ENCODE data around the gene TXNDC12. TPM values are rescaled to one million over a fixed set of nuclear protein-coding genes. Genes with fewer than 3 reads are reported as not detected.
A peak's percentile ranks its signal among the peaks of the same experiment; 100 is the strongest.
"Not testable (repeated sequence)": the region's sequence is repeated elsewhere in the genome, so short reads cannot be mapped to it uniquely, and the experiment has no call there.

Gene TXNDC12
- total and polyA plus RNA-seq, 2 donors, result 27.2 to 43.9 TPM

DNA sequence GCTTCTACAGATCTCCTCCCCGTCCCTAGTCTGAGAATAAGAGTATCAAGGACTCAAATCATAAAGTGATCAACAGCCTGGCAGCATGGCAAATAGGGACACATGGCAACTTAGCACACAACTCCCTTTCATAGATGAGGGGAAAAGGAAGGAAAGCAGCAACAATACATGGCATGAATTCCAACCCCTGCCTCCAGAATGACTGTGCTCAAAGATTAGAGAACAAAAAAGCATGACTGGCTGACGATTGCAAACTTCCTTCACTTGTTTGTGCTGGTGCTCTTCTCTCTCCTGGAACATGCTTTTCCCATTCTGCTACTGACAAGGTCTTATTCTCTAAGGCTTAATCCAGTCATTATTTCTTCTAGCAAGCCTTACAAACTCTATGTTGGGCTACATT is 32.9 kb downstream of the TXNDC12 start:
- no peak overlapping the region for H3K27ac ChIP-seq (ENCODE audit: low read depth in 1 of 2, low read length in 1 of 2)
- no peak for DNase-seq (ENCODE audit: low read depth in 6 of 9, low spot score in 9 of 9)
- 98% methylated on average over 2 of the region's 2 CpGs for WGBS
- peaks cover 33 to 57% of the 10 kb centered on the region in 2 donors for H3K36me3 ChIP-seq (ENCODE audit: control insufficient read depth in 2 of 2, insufficient read depth in 2 of 2, low read length in 1 of 2)
- no peaks in the 10 kb centered on the region for H3K4me1 ChIP-seq (ENCODE audit: control insufficient read depth in 2 of 2, insufficient read depth in 2 of 2, low read length in 2 of 2)
- H3K27me3 ChIP-seq (ENCODE audit: control insufficient read depth in 2 of 2, insufficient read depth in 1 of 2, low read length in 1 of 2), result no peaks in the 10 kb centered on the region
- H3K4me3 ChIP-seq (ENCODE audit: low read length in 2 of 2), result no peak overlapping the region
- no peaks in the 10 kb centered on the region for H3K9me3 ChIP-seq (ENCODE audit: control insufficient read depth in 2 of 2, insufficient read depth in 1 of 2, low read length in 1 of 2)

DNA sequence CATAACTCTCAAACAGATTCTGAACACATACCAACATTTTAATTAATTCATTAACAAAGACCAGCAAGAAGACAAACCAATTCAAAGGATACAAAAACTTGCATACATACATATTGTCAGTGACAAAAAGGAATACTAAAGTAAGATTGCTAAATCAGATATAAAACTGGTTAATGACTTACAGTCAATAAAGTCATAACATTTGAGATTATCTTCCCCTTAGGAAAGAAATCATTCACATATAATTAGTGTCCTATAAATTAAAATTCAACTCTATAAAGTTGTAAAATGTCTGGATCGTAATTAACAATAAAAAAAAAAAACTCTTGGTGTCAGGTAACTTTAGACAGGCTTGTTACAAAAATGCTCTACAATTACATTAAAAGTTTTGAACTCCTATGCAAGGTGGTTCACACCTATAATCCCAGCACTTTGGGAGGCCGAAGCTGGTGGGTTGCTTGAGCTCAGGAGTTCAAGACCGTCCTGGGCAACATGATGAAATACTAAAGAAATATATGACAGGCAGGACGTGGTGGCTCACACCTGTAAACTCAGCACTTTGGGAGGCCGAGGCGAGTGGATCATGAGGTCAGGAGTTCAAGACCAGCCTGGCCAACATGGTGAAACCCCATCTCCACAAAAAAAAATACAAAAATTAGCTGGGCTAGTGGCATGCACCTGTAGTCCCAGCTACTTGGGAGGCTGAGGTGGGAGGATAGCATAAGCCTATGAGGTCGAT is 46.8 kb downstream of the TXNDC12 start:
- Histone ChIP-seq H3K36me3 (ENCODE audit: control insufficient read depth in 2 of 2, insufficient read depth in 2 of 2, low read length in 1 of 2) (no peaks in the 10 kb centered on the region), H3K9me3 (ENCODE audit: control insufficient read depth in 2 of 2, insufficient read depth in 1 of 2, low read length in 1 of 2) (no peaks in the 10 kb centered on the region), H3K27me3 (ENCODE audit: control insufficient read depth in 2 of 2, insufficient read depth in 1 of 2, low read length in 1 of 2) (peaks cover 6 to 19% of the 10 kb centered on the region in 2 donors), H3K4me1 (ENCODE audit: control insufficient read depth in 2 of 2, insufficient read depth in 2 of 2, low read length in 2 of 2) (no peaks in the 10 kb centered on the region), H3K27ac (ENCODE audit: low read depth in 1 of 2, low read length in 1 of 2) (no peak overlapping the region), H3K4me3 (ENCODE audit: low read length in 2 of 2) (no peak overlapping the region)
- 97% methylated on average over 7 of the region's 7 CpGs for WGBS
- no peak for DNase-seq (ENCODE audit: low read depth in 6 of 9, low spot score in 9 of 9)

DNA sequence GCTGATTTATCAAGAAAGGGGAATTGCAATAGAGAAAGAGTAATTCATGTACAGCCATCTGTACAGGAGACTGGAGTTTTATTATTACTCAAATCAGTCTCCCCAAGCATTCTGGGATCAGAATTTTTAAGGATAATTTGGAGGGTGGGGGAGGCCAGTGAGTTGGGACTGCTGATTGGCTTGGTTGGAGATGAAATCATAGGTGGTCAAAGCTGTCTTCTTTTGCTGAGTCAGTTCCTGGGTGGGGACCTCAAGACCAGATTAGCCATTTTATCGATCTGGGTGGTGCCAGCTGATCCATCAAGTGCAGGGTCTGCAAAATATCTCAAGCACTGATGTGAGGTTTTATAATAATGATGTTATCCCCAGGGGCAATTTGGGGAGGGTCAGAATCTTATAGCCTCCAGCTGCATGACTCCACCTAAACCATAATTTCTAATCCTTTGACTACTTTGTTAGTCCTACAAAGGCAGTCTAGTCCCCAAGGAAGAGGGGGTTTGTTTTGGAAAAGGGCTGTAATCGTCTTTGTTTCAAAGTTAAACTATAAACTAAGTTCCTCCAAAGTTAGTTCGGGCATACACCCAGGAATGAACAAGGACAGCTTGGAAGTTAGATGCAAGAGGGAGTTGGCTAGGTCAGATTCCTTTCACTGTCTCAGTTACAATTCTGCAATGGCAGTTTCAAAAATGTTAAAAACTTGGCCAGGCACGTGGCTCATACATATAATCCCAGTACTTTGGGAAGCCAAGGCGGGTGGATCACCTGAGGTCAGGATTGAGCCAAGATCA is 47.6 kb downstream of the TXNDC12 start:
- H3K4me1 ChIP-seq (ENCODE audit: control insufficient read depth in 2 of 2, insufficient read depth in 2 of 2, low read length in 2 of 2), result no peaks in the 10 kb centered on the region
- H3K36me3 ChIP-seq (ENCODE audit: control insufficient read depth in 2 of 2, insufficient read depth in 2 of 2, low read length in 1 of 2), result no peaks in the 10 kb centered on the region
- no peak for DNase-seq (ENCODE audit: low read depth in 6 of 9, low spot score in 9 of 9)
- no peak overlapping the region for H3K4me3 ChIP-seq (ENCODE audit: low read length in 2 of 2)
- WGBS, result 74% methylated on average over 5 of the region's 5 CpGs
- H3K27ac ChIP-seq (ENCODE audit: low read depth in 1 of 2, low read length in 1 of 2), result no peak overlapping the region
- no peaks in the 10 kb centered on the region for H3K9me3 ChIP-seq (ENCODE audit: control insufficient read depth in 2 of 2, insufficient read depth in 1 of 2, low read length in 1 of 2)
- peaks cover 8 to 19% of the 10 kb centered on the region in 2 donors for H3K27me3 ChIP-seq (ENCODE audit: control insufficient read depth in 2 of 2, insufficient read depth in 1 of 2, low read length in 1 of 2)

DNA sequence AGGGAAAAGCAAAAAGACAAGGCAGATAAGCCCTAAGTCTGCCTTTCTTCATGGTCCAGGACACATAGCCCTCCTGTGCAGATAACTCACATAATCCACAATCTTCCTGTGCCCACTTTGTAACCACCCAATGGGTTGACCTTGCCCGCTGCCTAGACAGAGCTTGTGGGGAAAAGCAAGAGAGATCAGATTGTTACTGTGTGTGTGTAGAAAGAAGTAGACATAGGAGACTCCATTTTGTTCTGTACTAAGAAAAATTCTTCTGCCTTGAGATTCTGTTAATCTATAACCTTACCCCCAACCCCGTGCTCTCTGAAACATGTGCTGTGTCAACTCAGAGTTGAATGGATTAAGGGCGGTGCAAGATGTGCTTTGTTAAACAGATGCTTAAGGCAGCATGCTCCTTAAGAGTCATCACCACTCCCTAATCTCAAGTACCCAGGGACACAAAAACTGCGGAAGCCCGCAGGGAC is 48.9 kb downstream of the TXNDC12 start:
- 53% methylated on average over 4 of the region's 5 CpGs for WGBS
- peaks cover 8 to 19% of the 10 kb centered on the region in 2 donors for H3K27me3 ChIP-seq (ENCODE audit: control insufficient read depth in 2 of 2, insufficient read depth in 1 of 2, low read length in 1 of 2)
- not testable (repeated sequence) for DNase-seq (ENCODE audit: low read depth in 6 of 9, low spot score in 9 of 9); H3K36me3 ChIP-seq (ENCODE audit: control insufficient read depth in 2 of 2, insufficient read depth in 2 of 2, low read length in 1 of 2); H3K27ac ChIP-seq (ENCODE audit: low read depth in 1 of 2, low read length in 1 of 2); H3K4me1 ChIP-seq (ENCODE audit: control insufficient read depth in 2 of 2, insufficient read depth in 2 of 2, low read length in 2 of 2); H3K4me3 ChIP-seq (ENCODE audit: low read length in 2 of 2); H3K9me3 ChIP-seq (ENCODE audit: control insufficient read depth in 2 of 2, insufficient read depth in 1 of 2, low read length in 1 of 2)

DNA sequence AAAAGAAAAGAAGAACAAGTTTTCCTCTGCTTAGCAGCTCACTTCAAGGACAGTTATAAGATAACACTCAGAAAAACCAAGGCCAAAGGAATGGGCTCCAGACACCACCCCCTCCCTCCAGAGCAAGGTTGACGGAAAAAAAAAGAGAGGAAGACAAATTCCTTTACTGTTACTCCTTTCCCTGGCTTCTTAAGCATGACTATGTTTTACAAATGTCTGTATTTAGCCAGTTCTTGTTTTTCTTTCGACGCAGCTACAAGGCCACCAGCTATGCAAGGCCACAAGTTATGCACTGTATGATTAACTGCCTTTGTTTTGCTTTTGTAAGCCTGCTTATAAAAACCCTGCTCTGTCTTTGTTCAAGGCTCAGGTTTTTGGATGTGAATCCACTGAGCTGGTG is 49.4 kb downstream of the TXNDC12 start:
- H3K4me1 ChIP-seq (ENCODE audit: control insufficient read depth in 2 of 2, insufficient read depth in 2 of 2, low read length in 2 of 2); DNase-seq (ENCODE audit: low read depth in 6 of 9, low spot score in 9 of 9); H3K9me3 ChIP-seq (ENCODE audit: control insufficient read depth in 2 of 2, insufficient read depth in 1 of 2, low read length in 1 of 2); H3K27ac ChIP-seq (ENCODE audit: low read depth in 1 of 2, low read length in 1 of 2); H3K36me3 ChIP-seq (ENCODE audit: control insufficient read depth in 2 of 2, insufficient read depth in 2 of 2, low read length in 1 of 2); H3K4me3 ChIP-seq (ENCODE audit: low read length in 2 of 2): not testable (repeated sequence)
- WGBS, result 65% methylated on average over 3 of the region's 3 CpGs
- H3K27me3 ChIP-seq (ENCODE audit: control insufficient read depth in 2 of 2, insufficient read depth in 1 of 2, low read length in 1 of 2), result peaks cover 8 to 19% of the 10 kb centered on the region in 2 donors

DNA sequence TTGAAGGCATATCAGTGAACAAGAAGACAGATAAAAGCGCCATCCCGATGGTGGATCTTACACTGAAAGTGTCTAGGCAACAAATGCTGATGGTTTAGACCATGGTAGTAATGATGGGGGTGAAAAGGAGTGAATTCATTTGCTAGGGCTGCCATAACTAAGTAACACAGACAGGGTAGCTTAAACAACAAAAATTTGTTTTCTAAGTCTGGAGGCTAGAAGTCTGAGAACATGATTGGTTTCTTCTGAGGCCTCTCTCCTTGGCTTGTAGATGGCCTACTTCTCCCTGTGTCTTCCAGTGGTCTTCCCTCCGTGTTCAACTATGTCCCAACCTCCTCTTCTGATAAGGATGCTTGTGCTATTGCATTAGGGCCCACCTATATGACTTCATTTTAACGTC is 51.1 kb downstream of the TXNDC12 start:
- WGBS, result 83% methylated on average over 4 of the region's 4 CpGs
- no peaks in the 10 kb centered on the region for H3K4me1 ChIP-seq (ENCODE audit: control insufficient read depth in 2 of 2, insufficient read depth in 2 of 2, low read length in 2 of 2)

DNA sequence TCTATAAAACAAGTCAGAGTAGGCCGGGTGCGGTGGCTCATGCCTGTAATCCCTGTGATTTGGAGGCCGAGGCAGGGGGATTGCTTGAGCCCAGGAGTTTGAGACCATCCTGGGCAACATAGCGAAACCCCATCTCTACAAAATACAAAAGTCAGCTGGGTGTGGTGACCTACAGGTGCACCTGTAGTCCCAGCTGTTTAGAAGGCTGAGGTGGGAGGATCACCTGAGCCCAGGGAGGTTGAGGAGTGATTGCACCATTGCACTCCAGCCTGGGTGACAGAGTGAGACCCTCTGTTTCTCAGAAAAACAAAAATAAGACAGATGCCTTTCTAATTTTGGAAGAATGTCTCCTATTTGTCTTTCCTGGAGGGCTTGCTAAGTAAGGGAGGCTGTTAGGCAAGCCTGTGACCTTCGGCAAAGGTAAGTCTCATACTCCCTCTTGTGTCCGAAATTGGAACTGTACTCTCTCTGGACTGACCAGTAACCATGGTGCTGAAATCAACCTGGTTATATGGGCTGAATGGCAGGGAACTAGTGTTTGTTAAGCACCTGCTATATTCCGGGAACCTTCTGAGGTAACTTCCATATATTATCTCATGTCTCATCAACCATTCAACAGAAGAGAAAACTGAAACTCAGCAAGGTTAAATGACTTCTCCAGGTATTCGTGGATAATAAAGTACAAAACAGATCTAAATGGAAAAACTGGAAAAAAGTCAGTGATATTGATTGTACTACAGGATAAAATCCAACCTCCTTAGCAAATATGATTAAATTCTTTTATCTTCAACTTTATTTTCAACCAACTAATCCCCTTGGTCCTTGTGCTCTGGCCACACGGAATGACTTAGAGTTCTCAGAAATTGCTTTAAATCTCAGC is 52.7 kb downstream of the TXNDC12 start:
- Histone ChIP-seq H3K27me3 (ENCODE audit: control insufficient read depth in 2 of 2, insufficient read depth in 1 of 2, low read length in 1 of 2) (peaks cover 3 to 16% of the 10 kb centered on the region in 2 donors), H3K4me3 (ENCODE audit: low read length in 2 of 2) (no peak overlapping the region), H3K36me3 (ENCODE audit: control insufficient read depth in 2 of 2, insufficient read depth in 2 of 2, low read length in 1 of 2) (no peaks in the 10 kb centered on the region), H3K27ac (ENCODE audit: low read depth in 1 of 2, low read length in 1 of 2) (no peak overlapping the region), H3K4me1 (ENCODE audit: control insufficient read depth in 2 of 2, insufficient read depth in 2 of 2, low read length in 2 of 2) (no peaks in the 10 kb centered on the region), H3K9me3 (ENCODE audit: control insufficient read depth in 2 of 2, insufficient read depth in 1 of 2, low read length in 1 of 2) (no peaks in the 10 kb centered on the region)
- peak; percentile 33 to 87 (median 78) for DNase-seq (ENCODE audit: low read depth in 6 of 9, low spot score in 9 of 9)
- 61% methylated on average over 9 of the region's 9 CpGs for WGBS

More for the DNA sequence above, 51.1 kb downstream of the TXNDC12 start:
- Histone ChIP-seq H3K36me3 (ENCODE audit: control insufficient read depth in 2 of 2, insufficient read depth in 2 of 2, low read length in 1 of 2) (no peaks in the 10 kb centered on the region), H3K4me3 (ENCODE audit: low read length in 2 of 2) (no peak overlapping the region), H3K27ac (ENCODE audit: low read depth in 1 of 2, low read length in 1 of 2) (no peak overlapping the region), H3K27me3 (ENCODE audit: control insufficient read depth in 2 of 2, insufficient read depth in 1 of 2, low read length in 1 of 2) (peaks cover 8 to 20% of the 10 kb centered on the region in 2 donors), H3K9me3 (ENCODE audit: control insufficient read depth in 2 of 2, insufficient read depth in 1 of 2, low read length in 1 of 2) (no peaks in the 10 kb centered on the region)
- no peak for DNase-seq (ENCODE audit: low read depth in 6 of 9, low spot score in 9 of 9)

DNA sequence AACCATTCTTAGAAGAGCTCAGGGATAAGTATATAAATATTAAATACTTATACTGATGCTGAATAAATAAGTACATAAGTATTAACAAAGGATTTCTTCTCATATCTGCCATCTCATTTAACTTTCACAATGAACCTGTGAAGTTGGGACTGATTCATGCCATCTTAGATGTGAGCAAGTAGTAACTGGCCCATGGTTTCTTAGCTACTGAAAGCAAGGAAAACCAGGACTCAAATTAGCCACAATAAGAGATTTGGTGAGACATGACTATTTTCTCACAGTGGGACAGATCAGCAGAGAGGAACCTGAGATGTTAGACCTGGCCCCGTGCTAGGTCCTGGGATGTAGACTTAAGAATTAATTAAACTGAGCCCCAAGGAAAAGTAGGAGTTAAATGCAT is 56.3 kb downstream of the TXNDC12 start:
- H3K4me1 ChIP-seq (ENCODE audit: control insufficient read depth in 2 of 2, insufficient read depth in 2 of 2, low read length in 2 of 2), result no peaks in the 10 kb centered on the region
- no peaks in the 10 kb centered on the region for H3K9me3 ChIP-seq (ENCODE audit: control insufficient read depth in 2 of 2, insufficient read depth in 1 of 2, low read length in 1 of 2)
- H3K36me3 ChIP-seq (ENCODE audit: control insufficient read depth in 2 of 2, insufficient read depth in 2 of 2, low read length in 1 of 2), result no peaks in the 10 kb centered on the region
- peaks cover 2 to 4% of the 10 kb centered on the region in 2 donors for H3K27me3 ChIP-seq (ENCODE audit: control insufficient read depth in 2 of 2, insufficient read depth in 1 of 2, low read length in 1 of 2)
- DNase-seq (ENCODE audit: low read depth in 6 of 9, low spot score in 9 of 9), result no peak
- no peak overlapping the region for H3K4me3 ChIP-seq (ENCODE audit: low read length in 2 of 2)
- H3K27ac ChIP-seq (ENCODE audit: low read depth in 1 of 2, low read length in 1 of 2), result no peak overlapping the region
- WGBS, result 86% methylated on average over 1 of the region's 1 CpG
